ENCODE measurements around the gene TGM5.
A peak's percentile ranks its signal among the peaks of the same experiment; 100 is the strongest.

TGM5 gene

GRCh38 chr15:43185157-43186002 is 81.3 kb downstream of the TGM5 start, which contains the start of gene CCNDBP1:
TSS of gene CCNDBP1 (plus strand) at chr15:43185403. CDS start at chr15:43185499, 96 bp downstream.
- peak; percentile 46 for DNase-seq (ENCODE audit: low read depth)
- peak within 1 kb of the TSS; percentile 79 for H3K4me3 ChIP-seq (ENCODE audit: low read depth, low read length)
- peak; percentile 60 for TF ChIP-seq CTCF (conservative IDR thresholded peaks at IDR 0.05; ENCODE audit: low read depth, low read length)

GRCh38 chr15:43184407-43185124 is 82.2 kb downstream of the TGM5 start:
- TF ChIP-seq CTCF (conservative IDR thresholded peaks at IDR 0.05; ENCODE audit: low read depth, low read length): no peak
- DNase-seq (ENCODE audit: low read depth): no peak
- H3K4me3 ChIP-seq (ENCODE audit: low read depth, low read length): peak overlapping the region; percentile 79

GRCh38 chr15:43183270-43183669 is 83.5 kb downstream of the TGM5 start:
- H3K4me3 ChIP-seq (ENCODE audit: low read depth, low read length): no peak overlapping the region
- no peak for DNase-seq (ENCODE audit: low read depth)
- TF ChIP-seq CTCF (conservative IDR thresholded peaks at IDR 0.05; ENCODE audit: low read depth, low read length): no peak
